HG03432 (cell line): ENCODE data around the gene QPRT.
A peak's percentile ranks its signal among the peaks of the same experiment; 100 is the strongest.
"Not testable (repeated sequence)": the region's sequence is repeated elsewhere in the genome, so short reads cannot be mapped to it uniquely, and the experiment has no call there.

Source experiments
- ATAC-seq: cut with Tn5 transposase; IDR thresholded peaks from one replicate; pipeline ENCODE4 v1.9.1; 2021; ENCODE audit warnings: mild to moderate bottlenecking, moderate library complexity; ENCODE audit not compliant: unreplicated experiment

QPRT gene

DNA sequence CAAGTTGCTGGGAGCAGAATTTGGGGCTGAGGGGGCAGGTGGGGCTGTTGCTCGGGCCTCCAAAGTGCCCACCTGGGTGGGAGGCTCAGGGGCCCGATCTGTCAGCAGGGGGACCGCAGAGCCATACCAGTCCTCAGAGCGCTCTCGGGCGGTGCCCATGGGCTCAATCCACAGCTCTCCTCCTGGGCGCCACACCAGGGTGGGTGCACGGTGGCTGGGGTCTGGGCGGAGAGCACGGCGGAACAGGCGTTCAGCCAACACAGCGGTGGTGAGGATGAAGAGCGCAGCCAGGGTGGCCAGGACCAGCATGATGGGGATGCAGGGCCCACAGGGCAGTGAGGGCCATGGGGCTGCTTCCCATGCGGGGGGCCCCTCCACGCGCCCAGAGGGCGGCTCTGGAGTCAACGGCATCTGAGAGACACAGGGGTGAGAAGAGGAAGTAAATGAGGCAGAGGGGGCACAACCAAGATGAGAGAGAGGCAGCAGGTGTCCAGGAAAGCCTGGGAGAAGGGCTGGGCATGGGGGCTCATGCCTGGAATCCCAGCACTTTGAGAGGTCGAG lies 65.6 kb downstream of the QPRT start:
- no peak for ATAC-seq

DNA sequence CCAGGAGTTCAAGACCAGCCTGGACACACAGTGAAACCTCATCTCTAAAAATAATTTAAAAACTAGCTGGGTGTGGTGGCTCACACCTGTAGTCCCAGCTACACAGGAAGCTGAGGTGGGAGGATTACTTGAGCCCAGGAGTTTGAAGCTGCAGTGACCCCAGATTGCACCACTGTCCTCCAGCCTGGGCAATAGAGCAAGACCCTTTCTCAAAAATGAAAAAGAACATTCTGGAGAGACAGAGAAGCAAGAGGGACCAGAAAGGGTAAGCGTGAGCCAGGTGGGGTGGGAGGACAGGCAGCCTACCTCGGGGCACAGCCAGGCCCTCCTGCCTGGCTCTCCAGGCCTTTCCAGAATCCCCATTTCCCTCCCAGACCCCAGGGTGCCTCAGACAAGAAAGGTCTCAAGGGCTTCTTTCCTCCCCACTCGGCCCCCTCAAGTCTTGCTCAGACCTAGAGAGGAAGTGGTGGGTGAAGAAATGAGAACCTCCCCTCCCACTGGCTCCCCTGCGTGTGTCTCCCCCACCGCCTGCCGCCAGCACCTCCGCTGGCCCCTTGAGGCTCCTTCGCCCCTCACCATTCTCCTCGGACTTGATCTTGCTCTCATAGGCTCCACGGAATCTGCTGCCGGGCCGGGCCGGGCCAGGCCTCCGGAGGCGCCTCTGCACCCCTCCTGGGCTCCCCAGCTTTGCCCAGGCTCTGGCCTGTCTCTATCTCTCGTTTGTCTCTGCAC lies 66.3 kb downstream of the QPRT start:
- peak; percentile 36 for ATAC-seq

DNA sequence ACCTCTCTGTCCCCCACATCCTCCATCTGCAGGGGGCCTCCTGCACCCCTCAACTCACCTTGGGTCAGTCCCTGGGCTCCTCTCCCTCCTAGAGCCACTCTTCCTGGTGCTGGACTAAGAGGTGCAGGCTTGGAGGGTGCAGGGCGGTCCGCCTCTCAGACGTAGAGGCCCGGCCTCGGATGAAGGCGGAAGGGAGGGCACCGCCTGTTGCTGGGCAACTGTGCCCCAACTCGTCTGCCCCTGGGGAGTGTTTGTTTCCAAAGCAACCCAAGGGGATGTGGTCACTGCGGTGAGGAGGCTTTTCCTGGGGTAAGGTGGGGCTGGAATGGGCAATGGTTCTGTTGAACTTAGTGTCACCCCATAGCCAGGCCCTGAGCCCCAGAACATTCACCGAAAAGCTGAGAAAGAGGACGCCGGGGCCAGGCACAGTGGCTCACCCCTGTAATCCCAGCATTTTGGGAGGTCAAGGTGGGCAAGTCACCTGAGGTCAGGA lies 66.9 kb downstream of the QPRT start, which contains the start of gene C16orf54:
Gene C16orf54, minus strand, starts transcription at position 138 of the 493 bp plus-strand sequence. CDS start 1,039 bp downstream, outside the sequence.
- ATAC-seq, result peak; percentile 76

DNA sequence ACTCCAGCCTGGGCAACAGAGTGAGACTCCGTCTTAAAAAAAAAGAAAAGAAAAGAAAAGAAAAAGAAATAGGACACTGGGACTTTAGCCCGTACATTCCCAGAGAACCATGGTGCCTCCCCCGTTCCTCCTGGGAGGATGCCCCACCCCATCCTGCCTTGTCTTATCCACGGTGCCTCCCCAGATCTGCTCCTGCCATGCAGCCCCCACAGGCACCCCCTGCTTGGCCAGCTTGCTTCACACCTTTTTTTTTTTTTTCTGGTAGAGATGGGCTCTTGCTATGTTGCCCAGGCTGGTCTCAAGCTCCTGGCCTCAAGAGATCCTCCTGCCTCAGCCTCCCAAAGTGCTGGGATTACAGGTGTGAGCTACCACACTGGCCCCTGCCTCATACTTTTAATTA lies 67.5 kb downstream of the QPRT start:
- not testable (repeated sequence) for ATAC-seq
